Measurements from ENCODE around the gene PDE9A.

- no peak for TF ChIP-seq EZH2 (IDR thresholded peaks at IDR 0.05; ENCODE audit: insufficient read depth, poor library complexity, severe bottlenecking)
- TF ChIP-seq EZH2phosphoT487 (IDR thresholded peaks at IDR 0.05; ENCODE audit: insufficient read depth, low read depth), result no peak
Observed at GRCh38 chr21:42632336-42632751, 21.1 kb upstream of the PDE9A start.
